ENCODE results near the gene OR10D3.

GRCh38 chr11:124147951-124148350 is 35.2 kb upstream of the OR10D3 start:
- TF ChIP-seq POLR2A (IDR thresholded peaks at IDR 0.05): no peak
- no peak for TF ChIP-seq CTCF (IDR thresholded peaks at IDR 0.05)
